ENCODE measurements around the gene ISLR.

Gene ISLR

DNA sequence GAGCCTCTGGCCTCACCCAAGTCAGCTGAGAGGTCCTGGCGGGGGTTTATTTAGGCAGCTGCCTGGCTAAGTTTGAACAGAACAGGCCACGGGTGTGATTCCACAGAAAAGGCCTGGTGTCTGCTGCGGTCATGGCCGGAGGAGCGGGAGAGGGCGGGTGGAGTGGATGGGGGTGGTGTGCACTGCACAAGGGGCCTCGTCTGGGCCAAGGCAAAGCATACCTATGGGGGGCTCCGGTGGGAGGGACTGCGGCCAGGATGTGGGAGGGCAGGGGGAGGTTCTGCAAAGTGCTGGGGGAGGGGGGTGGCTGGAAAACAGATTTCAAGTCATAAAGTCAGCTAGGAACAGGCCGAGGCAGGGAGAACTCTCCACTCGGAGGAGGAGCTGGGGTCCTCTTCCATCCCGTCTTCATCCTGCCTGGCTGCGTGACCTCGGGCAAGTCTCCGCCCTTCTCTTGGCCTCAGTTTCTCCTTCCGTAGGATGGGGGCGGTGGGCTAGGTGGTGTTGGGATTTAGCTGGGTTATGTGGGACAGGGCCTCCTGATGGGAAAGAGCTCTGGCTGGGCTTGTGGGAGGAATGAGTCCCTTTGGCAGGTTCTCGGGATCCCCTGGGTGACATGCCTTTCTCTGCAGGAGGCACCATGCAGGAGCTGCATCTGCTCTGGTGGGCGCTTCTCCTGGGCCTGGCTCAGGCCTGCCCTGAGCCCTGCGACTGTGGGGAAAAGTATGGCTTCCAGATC lies 878 bp downstream of the ISLR start:
- DNase-seq, result no peak

DNA sequence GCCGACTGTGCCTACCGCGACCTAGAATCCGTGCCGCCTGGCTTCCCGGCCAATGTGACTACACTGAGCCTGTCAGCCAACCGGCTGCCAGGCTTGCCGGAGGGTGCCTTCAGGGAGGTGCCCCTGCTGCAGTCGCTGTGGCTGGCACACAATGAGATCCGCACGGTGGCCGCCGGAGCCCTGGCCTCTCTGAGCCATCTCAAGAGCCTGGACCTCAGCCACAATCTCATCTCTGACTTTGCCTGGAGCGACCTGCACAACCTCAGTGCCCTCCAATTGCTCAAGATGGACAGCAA lies 1.4 kb downstream of the ISLR start:
- DNase-seq, result no peak

DNA sequence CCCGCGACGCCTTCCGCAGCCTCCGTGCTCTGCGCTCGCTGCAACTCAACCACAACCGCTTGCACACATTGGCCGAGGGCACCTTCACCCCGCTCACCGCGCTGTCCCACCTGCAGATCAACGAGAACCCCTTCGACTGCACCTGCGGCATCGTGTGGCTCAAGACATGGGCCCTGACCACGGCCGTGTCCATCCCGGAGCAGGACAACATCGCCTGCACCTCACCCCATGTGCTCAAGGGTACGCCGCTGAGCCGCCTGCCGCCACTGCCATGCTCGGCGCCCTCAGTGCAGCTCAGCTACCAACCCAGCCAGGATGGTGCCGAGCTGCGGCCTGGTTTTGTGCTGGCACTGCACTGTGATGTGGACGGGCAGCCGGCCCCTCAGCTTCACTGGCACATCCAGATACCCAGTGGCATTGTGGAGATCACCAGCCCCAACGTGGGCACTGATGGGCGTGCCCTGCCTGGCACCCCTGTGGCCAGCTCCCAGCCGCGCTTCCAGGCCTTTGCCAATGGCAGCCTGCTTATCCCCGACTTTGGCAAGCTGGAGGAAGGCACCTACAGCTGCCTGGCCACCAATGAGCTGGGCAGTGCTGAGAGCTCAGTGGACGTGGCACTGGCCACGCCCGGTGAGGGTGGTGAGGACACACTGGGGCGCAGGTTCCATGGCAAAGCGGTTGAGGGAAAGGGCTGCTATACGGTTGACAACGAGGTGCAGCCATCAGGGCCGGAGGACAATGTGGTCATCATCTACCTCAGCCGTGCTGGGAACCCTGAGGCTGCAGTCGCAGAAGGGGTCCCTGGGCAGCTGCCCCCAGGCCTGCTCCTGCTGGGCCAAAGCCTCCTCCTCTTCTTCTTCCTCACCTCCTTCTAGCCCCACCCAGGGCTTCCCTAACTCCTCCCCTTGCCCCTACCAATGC lies 2.0 kb downstream of the ISLR start:
- DNase-seq, result no peak

DNA sequence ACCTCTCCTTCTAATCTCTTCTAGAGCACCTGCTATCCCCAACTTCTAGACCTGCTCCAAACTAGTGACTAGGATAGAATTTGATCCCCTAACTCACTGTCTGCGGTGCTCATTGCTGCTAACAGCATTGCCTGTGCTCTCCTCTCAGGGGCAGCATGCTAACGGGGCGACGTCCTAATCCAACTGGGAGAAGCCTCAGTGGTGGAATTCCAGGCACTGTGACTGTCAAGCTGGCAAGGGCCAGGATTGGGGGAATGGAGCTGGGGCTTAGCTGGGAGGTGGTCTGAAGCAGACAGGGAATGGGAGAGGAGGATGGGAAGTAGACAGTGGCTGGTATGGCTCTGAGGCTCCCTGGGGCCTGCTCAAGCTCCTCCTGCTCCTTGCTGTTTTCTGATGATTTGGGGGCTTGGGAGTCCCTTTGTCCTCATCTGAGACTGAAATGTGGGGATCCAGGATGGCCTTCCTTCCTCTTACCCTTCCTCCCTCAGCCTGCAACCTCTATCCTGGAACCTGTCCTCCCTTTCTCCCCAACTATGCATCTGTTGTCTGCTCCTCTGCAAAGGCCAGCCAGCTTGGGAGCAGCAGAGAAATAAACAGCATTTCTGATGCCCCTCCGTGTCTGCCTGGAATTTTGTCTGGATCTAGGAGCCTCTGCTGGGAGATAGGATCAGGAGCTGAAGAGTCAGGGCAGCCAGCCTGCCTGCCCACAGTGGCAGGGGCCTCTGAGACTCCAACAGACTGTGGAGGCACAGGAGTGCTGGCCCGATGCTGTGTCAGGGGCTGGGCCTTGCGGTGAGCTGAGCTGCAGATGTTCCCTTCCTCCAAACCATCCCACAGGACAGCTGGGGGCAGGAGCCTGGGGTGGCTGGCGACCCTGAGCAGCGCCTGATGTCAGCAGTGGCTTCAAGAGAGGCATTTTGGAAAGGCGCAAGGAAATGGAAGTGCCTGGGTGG lies 3.0 kb downstream of the ISLR start:
- DNase-seq, result no peak

DNA sequence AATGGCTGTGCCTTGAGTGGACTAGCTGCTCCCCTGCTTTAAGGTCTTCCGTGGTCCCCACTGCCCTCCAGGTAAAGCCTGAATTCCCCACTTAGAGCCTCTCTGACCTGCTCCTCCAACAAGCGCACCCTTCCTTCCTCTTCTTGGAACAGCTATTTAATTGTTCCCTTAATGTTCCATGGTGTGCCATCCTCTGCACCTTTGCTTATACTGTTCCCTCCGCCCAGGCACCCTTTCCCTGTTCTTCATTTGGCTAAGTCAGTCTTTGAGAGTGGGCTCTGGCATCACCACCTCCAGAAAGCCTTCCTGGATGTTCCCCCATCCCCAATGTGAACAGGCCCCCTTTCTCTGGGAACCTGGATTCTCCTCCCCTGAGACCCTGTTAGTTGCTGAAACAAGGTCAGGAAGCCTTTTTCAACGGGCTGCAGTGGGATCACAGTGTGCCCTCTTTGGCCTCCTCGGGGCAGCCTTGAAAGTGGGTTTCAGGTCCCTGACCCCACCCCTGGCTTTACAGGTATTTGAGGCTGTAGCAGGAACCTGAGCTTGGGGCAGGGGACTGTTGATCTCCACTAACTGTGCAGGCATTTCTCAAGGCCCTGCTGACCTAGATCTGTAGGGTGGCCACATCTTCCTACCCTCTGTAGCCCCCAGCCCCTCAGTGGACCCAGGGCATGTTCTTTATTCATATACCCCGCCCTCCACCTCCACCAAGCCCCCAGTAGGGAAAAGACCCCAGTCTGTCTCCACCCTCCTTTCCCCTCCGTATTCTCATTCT lies 5.0 kb downstream of the ISLR start:
- DNase-seq, result no peak

DNA sequence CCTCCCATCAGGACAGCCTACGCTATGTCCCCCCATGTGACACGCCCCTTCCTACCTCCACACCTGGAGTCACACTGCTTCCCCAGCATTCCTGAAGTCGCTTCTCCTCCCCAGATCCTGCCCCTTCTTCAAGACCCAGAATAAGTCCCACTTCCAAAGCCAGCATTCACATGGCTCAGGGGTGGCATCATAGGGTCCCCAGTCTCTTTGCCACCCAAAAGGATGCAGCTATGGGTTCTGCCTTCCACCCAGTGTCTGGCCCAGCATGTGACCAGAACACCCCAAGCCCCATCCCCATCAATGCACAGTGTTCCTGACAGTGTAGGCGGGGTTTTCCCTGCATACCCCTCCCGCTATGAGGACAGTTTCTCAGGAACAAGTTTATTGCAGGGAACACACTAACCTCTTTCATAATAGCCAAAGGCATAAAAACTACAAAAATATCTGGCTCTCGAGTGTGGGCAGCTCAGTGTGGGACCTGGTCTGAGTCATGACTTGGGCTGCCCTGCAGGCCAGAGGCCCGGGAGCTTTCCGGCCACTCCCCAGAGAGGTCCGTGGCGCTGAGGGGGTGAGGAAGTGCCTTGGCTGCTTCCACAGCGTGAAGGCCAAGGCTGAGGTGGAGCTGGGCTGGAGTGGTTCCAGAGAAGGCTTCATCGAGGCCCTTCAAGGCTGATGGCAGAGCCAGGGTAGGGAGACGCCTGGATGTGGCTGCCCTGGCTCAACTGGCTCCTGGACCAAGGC lies 5.8 kb downstream of the ISLR start:
- DNase-seq, result no peak

DNA sequence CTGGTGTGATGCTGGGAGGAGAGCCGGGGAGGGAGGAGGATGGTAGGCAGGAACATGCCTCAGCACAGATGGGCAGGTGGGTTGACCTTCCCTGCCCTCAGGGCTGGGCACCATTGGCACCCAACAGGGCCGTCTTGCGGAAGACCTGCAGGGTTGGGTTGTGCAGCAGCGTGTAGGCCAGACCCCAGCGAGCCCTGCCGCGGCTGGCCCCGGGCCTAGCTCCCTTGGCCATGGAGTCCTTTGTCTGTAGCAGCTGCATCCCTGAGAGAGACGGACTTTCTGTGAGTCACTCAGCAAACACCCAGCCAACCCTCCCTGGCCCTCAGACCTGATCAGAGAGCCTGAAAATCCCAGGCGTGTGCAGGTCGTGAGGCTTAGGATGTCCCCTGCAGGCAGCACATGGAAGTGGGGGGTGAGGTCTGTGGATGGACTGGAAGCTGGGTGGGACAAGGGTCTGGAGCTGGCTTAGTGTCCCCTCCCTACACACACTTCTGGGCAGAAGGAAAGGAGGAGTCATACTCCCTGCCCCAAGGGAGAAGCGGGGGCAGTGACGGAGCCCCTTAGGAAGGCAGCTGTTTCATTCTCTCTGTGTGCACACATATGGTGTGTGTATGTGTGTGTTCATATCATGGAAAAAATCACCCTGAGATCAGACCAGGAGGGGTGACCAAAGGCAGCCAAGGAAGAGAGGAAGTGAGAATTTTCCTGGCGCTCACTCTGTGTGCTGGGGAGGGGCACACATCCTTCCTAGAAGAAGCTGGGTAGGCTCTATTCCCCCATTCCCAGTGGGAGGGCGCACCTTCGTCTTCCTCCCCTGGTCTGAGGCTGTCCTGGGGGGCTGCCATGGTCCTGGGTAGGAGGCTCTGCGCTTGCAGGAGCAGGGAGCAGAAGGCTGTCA lies 6.7 kb downstream of the ISLR start:
- no peak for DNase-seq

DNA sequence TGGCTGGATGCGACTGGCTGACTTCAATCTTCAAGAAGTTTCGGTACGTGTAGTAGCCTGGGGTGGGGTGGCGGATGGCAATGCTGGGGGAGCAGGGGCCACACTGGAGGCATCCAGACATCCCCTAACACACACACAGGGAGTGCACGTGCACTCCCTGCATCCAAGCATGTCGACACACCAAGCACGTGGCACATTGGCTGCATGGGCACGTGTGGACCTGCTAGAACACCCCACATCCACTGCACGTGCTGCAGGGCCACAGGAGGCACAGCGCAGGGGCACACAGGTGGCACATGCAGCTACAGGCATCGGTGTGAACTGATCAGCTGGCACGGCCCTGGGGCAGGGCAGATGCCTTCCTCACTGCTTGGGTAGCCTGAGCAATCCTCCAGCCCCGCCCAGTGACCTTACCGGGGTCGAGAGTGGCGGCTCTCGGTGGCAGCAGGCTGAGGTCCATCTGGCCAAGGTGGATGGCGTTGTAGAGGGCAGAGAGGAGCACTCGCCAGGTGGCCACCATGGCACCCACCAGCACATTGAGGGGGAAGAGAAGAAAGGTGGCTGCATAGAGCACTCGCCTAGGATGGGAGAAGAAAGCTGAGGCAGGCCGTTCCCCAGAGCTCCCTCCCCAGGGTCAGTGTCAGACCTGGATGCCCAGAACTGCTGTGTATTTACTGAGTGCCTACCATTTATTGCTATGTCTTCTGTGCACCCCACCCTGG lies 7.5 kb downstream of the ISLR start:
- no peak for DNase-seq

DNA sequence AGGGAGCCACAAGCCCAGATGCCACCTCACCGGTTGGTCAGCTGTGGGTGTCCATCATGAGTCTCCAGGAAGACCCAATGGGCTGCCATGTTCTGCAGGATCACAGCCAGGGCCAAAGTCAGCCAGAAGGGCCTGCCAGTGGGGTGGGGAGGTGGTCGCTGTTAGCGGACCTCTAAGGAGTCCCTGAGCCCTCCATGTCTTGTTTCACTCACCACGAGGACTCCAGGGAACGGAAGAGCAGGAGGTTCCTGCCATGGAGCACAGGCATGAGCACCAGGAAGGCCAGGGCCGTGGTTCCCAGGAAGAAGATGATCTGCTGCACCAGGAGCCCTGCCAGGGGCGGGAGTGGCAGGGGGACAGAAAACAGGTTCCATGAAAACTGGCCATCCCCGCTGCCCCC lies 8.6 kb downstream of the ISLR start:
- DNase-seq, result no peak

DNA sequence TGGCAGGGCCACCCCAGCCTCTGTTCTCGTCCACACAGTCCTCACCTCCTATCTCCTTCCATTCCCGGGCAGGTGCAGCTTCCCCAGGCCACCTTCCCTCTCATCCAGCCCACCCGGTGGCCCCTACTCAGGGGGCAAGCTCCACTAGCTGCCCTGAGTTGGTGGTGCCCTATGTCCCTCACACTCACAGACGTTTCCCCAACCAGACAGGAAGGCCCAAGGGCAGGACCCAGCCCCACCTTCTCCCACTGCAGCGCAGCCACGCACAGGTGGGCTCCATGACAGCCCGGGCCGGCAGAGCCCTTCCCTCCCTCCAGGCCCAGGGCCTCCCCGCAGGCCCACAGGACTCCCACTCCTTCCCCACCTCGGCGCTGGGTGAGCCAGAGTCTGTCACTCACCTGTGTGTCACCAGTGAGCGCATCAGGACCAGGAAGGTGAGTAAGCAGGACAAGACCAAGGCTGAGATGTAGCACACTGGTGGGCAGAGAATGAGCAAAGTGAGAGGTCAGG lies 11.1 kb downstream of the ISLR start:
- DNase-seq, result no peak

DNA sequence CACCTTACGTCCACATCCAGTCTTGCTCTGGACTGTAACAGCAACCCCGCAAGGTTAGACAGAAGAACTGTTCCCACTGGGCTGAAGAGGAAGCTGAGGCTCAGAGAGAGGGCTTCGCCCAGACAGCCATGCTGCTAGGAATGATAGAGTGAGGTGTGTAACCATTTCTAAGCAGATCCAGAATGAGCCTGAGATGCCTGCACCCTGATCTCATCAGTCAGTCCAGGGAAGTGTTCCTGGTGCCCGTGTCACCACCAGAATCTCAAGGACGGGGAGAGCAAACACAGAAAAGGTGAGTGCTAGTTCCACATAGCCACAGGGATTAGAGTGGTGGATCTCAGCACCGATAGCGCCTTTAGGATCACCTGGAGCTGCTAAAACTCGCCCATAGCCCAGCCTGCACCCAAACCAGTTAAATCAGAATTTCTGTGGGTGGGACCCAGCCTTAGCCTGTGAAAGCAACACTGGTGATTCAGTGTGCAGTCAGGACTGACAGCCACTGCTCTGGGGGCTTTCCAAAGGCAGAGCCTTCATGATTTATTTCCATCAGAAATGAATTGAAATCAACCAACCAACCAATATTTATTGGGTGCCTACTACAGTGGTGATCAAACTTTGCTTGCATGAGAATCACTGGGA lies 12.3 kb downstream of the ISLR start:
- DNase-seq, result no peak

DNA sequence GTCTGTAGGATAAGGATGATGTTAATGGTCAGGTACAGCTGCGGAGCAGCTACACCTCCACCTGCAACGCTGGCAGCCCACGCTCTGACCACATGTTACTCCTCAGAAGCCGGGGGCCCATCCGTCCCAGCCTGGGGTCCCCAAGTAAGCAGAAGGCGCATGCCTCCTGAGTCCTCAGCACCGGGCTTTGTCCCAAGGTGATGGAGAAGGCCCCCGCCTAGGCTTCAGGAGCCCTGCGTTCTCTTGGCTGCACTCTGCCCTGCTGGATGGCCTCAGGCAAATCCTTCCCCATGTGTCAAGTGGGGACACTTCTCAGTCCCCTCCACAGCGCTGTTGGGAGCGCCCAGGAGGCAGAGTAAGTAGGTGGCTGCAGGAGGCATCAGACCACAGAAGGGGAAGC lies 14.7 kb downstream of the ISLR start:
- DNase-seq, result no peak

DNA sequence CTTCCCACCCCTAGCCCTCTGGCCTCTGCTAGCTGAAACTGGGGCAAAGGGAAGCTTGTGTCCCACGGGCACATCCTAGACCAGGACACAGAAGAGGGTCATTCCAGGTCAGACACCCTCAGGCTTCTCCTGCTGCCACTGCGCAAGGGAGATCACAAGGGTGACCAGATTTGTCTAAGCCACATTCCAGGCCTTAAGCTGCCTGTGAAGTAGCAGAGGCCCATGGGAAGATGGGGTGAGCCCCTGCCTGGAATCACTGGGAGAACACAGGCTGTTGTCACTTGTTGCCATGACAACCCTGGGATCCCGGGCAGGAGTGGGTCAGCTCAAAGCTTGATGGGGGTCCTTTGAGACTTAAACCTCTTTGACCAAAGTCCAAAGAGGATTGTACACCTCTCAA lies 18.3 kb downstream of the ISLR start:
- no peak for DNase-seq

DNA sequence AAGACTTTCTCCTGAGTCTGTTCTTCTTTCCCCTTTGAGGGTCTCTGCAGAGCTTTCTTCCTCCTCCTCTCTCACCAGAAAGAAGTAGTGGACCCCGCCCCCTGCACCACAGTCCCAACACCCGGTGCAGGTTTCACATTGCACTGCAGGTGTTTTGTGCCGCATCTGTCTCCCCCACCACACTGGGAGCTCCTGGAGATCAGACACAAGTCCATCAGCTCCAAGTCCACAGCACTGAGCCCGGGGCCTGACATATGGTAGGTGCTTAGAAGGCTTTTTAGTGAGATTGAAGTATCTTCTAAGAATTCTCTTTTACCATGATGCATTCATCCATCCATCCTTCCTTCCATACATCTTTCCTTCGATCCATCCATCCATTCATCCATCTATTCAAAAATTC lies 19.2 kb downstream of the ISLR start:
- DNase-seq, result no peak

DNA sequence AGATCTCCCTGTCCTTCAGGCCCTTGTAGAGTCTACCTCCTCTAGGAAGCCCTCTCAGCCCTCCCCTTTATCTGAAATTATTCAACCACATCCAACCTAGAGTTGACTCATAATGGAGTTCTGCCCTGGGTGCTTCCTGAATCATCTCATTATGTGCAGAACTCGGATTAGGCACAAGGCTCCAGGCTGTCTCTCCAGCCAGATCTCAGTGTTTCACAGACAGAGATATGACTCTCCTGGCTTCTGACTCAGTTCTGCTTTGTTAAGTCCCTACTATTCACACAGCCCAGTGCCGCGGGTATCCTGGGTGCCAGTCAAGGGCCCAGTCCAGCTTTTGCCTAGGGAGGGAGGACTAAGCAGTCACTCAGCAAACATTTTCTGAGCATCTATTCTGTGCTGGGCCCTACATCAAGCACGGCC lies 19.8 kb downstream of the ISLR start:
- DNase-seq, result no peak

DNA sequence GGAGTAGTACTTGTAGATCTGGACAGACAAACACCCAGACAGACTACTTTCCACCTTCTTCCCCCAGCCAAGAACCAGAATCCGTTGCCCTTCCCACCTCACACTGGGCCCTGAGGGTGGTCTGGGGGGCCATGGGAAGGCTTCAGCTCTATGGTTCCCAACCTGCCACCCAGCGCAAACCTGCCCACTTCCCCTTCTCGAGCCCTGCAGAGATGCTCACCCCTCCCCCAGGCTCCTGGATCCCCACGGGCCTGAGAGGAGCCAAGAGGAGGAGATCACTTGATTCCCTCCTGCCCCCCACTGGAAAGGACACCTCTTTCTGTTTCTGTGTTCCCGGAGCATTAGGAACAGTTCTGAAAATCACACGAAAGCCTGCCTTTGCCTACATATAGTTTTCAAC lies 20.4 kb downstream of the ISLR start:
- no peak for DNase-seq

DNA sequence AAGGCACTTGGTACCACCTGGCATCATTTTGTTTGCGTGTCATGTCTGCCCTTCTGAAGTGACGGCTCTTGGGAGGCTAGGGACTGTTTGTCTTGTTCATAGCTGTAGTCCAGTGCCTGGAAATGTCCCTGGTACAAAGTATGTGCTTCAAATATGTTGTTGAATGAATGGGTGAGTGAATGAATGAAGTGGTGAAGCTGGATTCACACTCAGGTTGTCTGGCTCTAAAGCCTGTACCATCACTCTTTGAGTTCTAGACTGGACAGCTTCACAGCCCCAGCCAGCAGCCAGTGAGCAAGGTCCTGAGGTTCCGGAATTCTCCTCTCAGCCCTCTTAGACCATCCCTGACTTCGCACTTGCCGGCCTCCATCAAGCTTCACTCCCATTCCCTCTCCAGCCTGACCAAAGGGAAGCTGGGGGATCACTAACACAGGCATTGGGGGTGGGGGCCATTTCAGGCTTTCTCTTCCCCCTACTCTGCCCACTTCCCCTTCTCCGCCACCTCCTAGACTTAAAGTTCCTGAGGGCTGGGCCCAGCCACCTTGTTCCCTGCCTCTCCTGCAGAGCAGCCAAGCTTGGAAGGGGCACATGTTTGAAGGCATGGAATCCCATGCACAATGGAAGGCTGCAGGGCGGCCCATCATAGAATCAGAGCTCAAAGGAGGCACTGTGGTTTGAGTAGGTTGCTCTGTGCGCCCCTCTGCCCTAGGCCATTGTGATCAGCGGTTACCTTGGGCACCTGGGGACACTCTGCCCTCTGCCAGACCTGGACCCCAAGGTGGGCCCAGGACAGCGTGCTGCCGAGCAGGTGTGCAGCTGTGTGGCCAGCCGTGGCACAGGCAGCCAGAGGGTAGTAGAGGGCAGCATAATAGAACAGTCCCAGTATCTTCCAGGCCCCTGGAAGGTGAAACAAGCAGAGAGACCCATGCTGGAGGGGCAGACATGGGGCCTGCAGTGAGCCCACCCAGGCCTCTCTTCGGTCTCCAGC lies 21.4 kb downstream of the ISLR start:
- no peak for DNase-seq

DNA sequence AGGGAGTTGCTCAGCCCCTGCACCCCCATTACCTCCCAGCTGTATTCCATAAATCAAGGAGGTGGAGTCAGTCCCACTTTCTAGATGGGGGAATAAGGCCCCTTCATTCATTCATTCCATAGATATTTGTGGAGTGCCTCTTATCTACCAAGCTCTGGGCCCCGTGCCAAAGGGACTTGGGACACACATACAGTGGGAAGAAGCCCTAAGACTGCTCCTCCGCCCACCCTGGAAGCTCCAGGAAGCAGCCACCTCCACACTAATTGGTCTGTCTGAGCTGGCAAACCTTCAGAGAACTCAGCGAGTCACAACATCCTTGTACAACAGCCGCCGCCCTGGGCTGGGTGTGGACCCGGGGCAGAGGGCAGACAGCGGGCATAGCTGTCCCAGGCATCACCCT lies 22.7 kb downstream of the ISLR start:
- DNase-seq, result no peak

Data from activated naive CD4-positive, alpha-beta T cell (primary cell).